ENCODE measurements around the gene MRE11. TPM values are rescaled to one million over a fixed set of nuclear protein-coding genes. Genes with fewer than 3 reads are reported as not detected.

The MRE11 gene
- total and polyA plus RNA-seq, 10 of the 15 experiments (the other 5 are each of a cell fraction or from before 2014, with no cell fraction given), result 16.2 to 39.2 (median 26.9) TPM

DNA sequence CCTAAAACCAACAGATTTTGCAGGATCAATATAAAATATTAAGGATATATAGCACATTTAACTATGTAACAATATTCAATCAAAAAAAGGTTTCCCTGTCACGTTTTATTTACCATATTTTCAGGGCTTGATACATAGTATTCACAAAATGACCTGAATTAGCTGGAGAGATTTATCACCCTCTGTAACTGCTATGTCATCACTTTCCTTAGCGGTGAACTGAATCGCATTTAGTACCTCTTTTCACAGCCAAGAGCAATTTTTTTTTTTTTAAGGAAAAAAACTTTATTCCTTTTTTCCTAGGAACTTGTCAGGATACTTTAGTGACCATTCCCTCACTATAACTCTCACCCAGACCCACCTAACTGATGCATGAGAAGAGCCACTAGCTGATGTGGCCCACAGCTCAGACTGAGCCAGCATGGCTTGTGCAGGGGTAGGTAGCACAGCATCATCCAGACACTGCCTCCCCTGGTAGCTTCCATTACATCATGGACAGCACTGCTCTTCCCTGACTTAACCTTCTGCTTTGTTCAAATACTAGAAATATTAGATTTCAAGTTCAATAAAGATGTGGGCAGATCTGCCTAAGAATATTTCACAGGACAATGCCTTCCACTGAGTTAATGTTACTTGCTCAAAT is 75.4 kb downstream of the MRE11 start (continued):
- TF ChIP-seq, protein P1, sequence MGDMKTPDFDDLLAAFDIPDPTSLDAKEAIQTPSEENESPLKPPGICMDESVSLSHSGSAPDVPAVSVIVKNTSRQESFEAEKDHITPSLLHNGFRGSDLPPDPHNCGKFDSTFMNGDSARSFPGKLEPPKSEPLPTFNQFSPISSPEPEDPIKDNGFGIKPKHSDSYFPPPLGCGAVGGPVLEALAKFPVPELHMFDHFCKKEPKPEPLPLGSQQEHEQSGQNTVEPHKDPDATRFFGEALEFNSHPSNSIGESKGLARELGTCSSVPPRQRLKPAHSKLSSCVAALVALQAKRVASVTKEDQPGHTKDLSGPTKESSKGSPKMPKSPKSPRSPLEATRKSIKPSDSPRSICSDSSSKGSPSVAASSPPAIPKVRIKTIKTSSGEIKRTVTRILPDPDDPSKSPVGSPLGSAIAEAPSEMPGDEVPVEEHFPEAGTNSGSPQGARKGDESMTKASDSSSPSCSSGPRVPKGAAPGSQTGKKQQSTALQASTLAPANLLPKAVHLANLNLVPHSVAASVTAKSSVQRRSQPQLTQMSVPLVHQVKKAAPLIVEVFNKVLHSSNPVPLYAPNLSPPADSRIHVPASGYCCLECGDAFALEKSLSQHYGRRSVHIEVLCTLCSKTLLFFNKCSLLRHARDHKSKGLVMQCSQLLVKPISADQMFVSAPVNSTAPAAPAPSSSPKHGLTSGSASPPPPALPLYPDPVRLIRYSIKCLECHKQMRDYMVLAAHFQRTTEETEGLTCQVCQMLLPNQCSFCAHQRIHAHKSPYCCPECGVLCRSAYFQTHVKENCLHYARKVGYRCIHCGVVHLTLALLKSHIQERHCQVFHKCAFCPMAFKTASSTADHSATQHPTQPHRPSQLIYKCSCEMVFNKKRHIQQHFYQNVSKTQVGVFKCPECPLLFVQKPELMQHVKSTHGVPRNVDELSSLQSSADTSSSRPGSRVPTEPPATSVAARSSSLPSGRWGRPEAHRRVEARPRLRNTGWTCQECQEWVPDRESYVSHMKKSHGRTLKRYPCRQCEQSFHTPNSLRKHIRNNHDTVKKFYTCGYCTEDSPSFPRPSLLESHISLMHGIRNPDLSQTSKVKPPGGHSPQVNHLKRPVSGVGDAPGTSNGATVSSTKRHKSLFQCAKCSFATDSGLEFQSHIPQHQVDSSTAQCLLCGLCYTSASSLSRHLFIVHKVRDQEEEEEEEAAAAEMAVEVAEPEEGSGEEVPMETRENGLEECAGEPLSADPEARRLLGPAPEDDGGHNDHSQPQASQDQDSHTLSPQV (IDR thresholded peaks at IDR 0.05), result no peak
- TF ChIP-seq, protein P2, sequence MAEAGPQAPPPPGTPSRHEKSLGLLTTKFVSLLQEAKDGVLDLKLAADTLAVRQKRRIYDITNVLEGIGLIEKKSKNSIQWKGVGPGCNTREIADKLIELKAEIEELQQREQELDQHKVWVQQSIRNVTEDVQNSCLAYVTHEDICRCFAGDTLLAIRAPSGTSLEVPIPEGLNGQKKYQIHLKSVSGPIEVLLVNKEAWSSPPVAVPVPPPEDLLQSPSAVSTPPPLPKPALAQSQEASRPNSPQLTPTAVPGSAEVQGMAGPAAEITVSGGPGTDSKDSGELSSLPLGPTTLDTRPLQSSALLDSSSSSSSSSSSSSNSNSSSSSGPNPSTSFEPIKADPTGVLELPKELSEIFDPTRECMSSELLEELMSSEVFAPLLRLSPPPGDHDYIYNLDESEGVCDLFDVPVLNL (IDR thresholded peaks at IDR 0.05; ENCODE audit: low read depth, low read length), result no peak

DNA sequence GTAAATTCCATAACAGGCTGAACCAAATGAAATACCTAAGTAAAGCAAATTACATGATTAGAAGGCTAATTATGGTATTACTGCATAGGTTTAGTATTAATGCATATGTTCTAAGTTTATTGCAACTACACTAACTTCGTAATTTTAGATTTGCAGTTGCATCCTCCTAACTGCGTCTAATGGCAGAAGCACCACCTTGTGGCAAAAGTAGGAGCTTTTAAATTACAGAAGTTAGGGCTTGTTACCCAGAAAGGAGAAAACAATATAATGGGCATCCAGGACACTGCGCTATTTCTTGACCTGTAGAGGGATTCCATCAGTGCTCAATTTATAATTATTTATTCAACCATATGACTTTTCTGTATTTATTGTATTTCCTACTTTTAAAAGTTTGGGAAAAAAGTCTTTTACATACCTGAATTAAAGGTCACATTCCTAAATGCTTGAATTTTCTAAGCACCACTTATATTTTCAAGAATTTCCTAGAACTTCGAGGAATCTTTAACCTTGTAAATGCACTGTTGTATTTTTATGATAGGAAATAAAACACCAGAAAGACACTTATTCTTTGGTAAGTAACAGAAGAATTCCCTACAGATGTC is 76.2 kb downstream of the MRE11 start:
- no peaks in the 10 kb centered on the region for H3K27me3 ChIP-seq (replicated peaks in 1 of 2; ENCODE audit: control insufficient read depth in 2 of 2, insufficient read depth in 2 of 2, low read length in 1 of 2)
- CTCF ChIA-PET, result interaction anchor here (0.9 to 3.1 kb wide), 7 partner anchors 8 to 522 kb away, joined by 3 to 13 read pairs (median 7); no protein-coding TSS in a partner anchor
- ATAC-seq (peak; percentile 54), FAIRE-seq (peak; percentile 38), DNase-seq (ENCODE audit: low read depth, low spot score) (no peak)
- H3K36me3 ChIP-seq (ENCODE audit: control insufficient read depth in 2 of 2, insufficient read depth in 2 of 2, low read length in 1 of 2), result peaks cover 2 to 5% of the 10 kb centered on the region in 2 experiments; a peak in 3 of 4 replicates
- RAD21 ChIA-PET (ENCODE audit: unreplicated experiment), result interaction anchor here (0.7 to 2.1 kb wide), 4 partner anchors 56 to 522 kb away, joined by 3 to 5 read pairs (median 4); no protein-coding TSS in a partner anchor
- intact Hi-C loops (cut with micrococcal nuclease; ENCODE audit: unreplicated experiment), result loop anchor here (2.0 to 10.0 kb wide), 3 partner anchors 87 to 523 kb away; no protein-coding TSS in a partner anchor
- 87% methylated on average over 4 of the region's 4 CpGs for WGBS (ENCODE audit: insufficient coverage, insufficient replicate concordance, low lambda C conversion rate, missing lambda C conversion rate)
- H3K4me1 ChIP-seq (ENCODE audit: control insufficient read depth, insufficient read depth, low read length), result no peaks in the 10 kb centered on the region
- H3K4me3 ChIP-seq, result no peak overlapping the region
- in situ Hi-C loops (cut with MboI), result loop anchor here (10.0 kb wide), 1 partner anchor 243 kb away; no protein-coding TSS in a partner anchor
- H3K9ac ChIP-seq (ENCODE audit: control insufficient read depth, insufficient read depth, low read length), result no peak overlapping the region
- H2AFZ ChIP-seq (ENCODE audit: control insufficient read depth, low read depth, low read length), result no peak overlapping the region
- no peaks in the 10 kb centered on the region for H3K79me2 ChIP-seq (ENCODE audit: control insufficient read depth, insufficient read depth, low read length)
- H3K4me2 ChIP-seq (ENCODE audit: control insufficient read depth, insufficient read depth), result no peak overlapping the region
- no peaks in the 10 kb centered on the region for H3K9me3 ChIP-seq (replicated peaks; ENCODE audit: control insufficient read depth, insufficient read depth, low read length)
- no peak overlapping the region for H3K27ac ChIP-seq (ENCODE audit: control insufficient read depth, insufficient read depth)
- SMC1A ChIA-PET (ENCODE audit: uncharacterized antibody, unreplicated experiment), result interaction anchor here (0.8 to 3.4 kb wide), 5 partner anchors 9 to 233 kb away, joined by 3 to 12 read pairs (median 4); no protein-coding TSS in a partner anchor
- H4K20me1 ChIP-seq (ENCODE audit: control insufficient read depth, insufficient read depth), result no peaks in the 10 kb centered on the region
- POLR2A ChIA-PET, result interaction anchor here (1.1 kb wide), 1 partner anchor 95 kb away, joined by 3 read pairs; the partner anchor contains the start of gene C11orf97
- no TSS peak for BruUV-seq (replicated peaks)
- TF ChIP-seq NFYB (IDR thresholded peaks at IDR 0.05; ENCODE audit: insufficient read depth, low read depth, low read length) (no peak), NRF1 (conservative IDR thresholded peaks at IDR 0.05; ENCODE audit: low read depth, low read length) (no peak), FOS (IDR thresholded peaks at IDR 0.05; ENCODE audit: borderline replicate concordance, extremely low read depth, insufficient read length) (no peak), EGR1 (IDR thresholded peaks at IDR 0.05; ENCODE audit: borderline replicate concordance in 1 of 2, low read depth in 2 of 2, low read length in 2 of 2) (no peak), SMC3 (IDR thresholded peaks at IDR 0.05; ENCODE audit: borderline replicate concordance, low read length) (peak; percentile 56; the same call in 1 of the 2 replicates), TAF1 (IDR thresholded peaks at IDR 0.05; ENCODE audit: borderline replicate concordance, low read depth, low read length) (no peak), TBL1XR1 (IDR thresholded peaks at IDR 0.05; ENCODE audit: low read depth, low read length) (no peak)
- TF ChIP-seq, protein P3, sequence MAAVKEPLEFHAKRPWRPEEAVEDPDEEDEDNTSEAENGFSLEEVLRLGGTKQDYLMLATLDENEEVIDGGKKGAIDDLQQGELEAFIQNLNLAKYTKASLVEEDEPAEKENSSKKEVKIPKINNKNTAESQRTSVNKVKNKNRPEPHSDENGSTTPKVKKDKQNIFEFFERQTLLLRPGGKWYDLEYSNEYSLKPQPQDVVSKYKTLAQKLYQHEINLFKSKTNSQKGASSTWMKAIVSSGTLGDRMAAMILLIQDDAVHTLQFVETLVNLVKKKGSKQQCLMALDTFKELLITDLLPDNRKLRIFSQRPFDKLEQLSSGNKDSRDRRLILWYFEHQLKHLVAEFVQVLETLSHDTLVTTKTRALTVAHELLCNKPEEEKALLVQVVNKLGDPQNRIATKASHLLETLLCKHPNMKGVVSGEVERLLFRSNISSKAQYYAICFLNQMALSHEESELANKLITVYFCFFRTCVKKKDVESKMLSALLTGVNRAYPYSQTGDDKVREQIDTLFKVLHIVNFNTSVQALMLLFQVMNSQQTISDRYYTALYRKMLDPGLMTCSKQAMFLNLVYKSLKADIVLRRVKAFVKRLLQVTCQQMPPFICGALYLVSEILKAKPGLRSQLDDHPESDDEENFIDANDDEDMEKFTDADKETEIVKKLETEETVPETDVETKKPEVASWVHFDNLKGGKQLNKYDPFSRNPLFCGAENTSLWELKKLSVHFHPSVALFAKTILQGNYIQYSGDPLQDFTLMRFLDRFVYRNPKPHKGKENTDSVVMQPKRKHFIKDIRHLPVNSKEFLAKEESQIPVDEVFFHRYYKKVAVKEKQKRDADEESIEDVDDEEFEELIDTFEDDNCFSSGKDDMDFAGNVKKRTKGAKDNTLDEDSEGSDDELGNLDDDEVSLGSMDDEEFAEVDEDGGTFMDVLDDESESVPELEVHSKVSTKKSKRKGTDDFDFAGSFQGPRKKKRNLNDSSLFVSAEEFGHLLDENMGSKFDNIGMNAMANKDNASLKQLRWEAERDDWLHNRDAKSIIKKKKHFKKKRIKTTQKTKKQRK (IDR thresholded peaks at IDR 0.05; ENCODE audit: low read depth, low read length), result no peak
